GM23338 (cell line): Measurements from ENCODE around the gene ALDH1A1.

Experiments
- CREB1 ChIP-seq: fragments of 250-450 bp; sonication (Bioruptor Pico); IDR thresholded peaks from 2 replicates; pipeline ENCODE4 v1.5.0; 2020; ENCODE audit warnings: low read depth, mild to moderate bottlenecking, moderate library complexity
- CTCF ChIP-seq, 2 experiments: fragments of 200-600 bp in 1 of 2; sonication (generic) in 1 of 2; conservative IDR thresholded peaks; 2 replicates each; pipeline versions ENCODE4 v1.5.1 to v1.6.1; 2016 to 2017; ENCODE audit warnings: antibody characterized with exemption in 2 of 2, low read depth in 2 of 2, mild to moderate bottlenecking in 2 of 2, moderate library complexity in 1 of 2
- ETS1 ChIP-seq: IDR thresholded peaks from 2 replicates; pipeline ENCODE4 v1.6.1; 2016; ENCODE audit warnings: antibody characterized with exemption
- EZH2 ChIP-seq: fragments of 200-600 bp; sonication (generic); IDR thresholded peaks from one replicate; pipeline ENCODE4 v1.8.0; 2017; ENCODE audit warnings: antibody characterized with exemption, mild to moderate bottlenecking, low read depth; ENCODE audit not compliant: unreplicated experiment
- EZH2phosphoT487 ChIP-seq: fragments of 200-600 bp; sonication (generic); IDR thresholded peaks from one replicate; pipeline ENCODE4 v1.8.1; 2018; ENCODE audit warnings: antibody characterized with exemption; ENCODE audit not compliant: unreplicated experiment
- JUNB ChIP-seq: IDR thresholded peaks from one replicate; pipeline ENCODE4 v1.6.1; 2016; ENCODE audit warnings: antibody characterized with exemption; ENCODE audit not compliant: unreplicated experiment
- NANOG ChIP-seq: IDR thresholded peaks from 2 replicates; pipeline ENCODE4 v1.6.1; 2016; ENCODE audit warnings: antibody characterized with exemption, borderline replicate concordance
- POLR2AphosphoS5 ChIP-seq: IDR thresholded peaks from 2 replicates; pipeline ENCODE4 v1.6.1; 2016; ENCODE audit warnings: antibody characterized with exemption, low read depth
- REST ChIP-seq: IDR thresholded peaks from one replicate; pipeline ENCODE4 v1.6.1; 2018; ENCODE audit warnings: antibody characterized with exemption; ENCODE audit not compliant: unreplicated experiment
- STAT1 ChIP-seq: IDR thresholded peaks from one replicate; pipeline ENCODE4 v1.6.1; 2016; ENCODE audit warnings: antibody characterized with exemption; ENCODE audit not compliant: unreplicated experiment
- ZNF114 ChIP-seq: fragments of 250-450 bp; sonication (Bioruptor Pico); IDR thresholded peaks from 2 replicates; pipeline ENCODE4 v1.5.0; 2020; ENCODE audit warnings: mild to moderate bottlenecking, moderate library complexity
- ZNF331 ChIP-seq: fragments of 250-450 bp; sonication (Bioruptor Pico); IDR thresholded peaks from 2 replicates; pipeline ENCODE4 v1.5.0; 2020; ENCODE audit warnings: low read depth, mild to moderate bottlenecking, moderate library complexity
- ZNF462 ChIP-seq: fragments of 250-450 bp; sonication (Bioruptor Pico); IDR thresholded peaks from 2 replicates; pipeline ENCODE4 v1.5.0; 2020; ENCODE audit warnings: mild to moderate bottlenecking, moderate library complexity

- no peak for TF ChIP-seq CTCF (conservative IDR thresholded peaks at IDR 0.05; ENCODE audit: low read depth in 2 of 2)
- no peak for TF ChIP-seq POLR2AphosphoS5
- TF ChIP-seq EZH2phosphoT487: no peak
- no peak for TF ChIP-seq EZH2
- TF ChIP-seq REST: no peak
- TF ChIP-seq ZNF462 (CRISPR knock-in tag): no peak
- no peak for TF ChIP-seq CREB1 (CRISPR knock-in tag)
- no peak for TF ChIP-seq NANOG
- TF ChIP-seq JUNB: no peak
- no peak for TF ChIP-seq STAT1
- TF ChIP-seq ETS1: no peak
- TF ChIP-seq ZNF114 (CRISPR knock-in tag): no peak
- TF ChIP-seq ZNF331 (CRISPR knock-in tag): no peak
These were observed 46.0 kb downstream of the ALDH1A1 start for GRCh38 chr9:72906810-72907209.
